D721Med (cell line): ENCODE results near the gene CYP51A1.
A peak's percentile ranks its signal among the peaks of the same experiment; 100 is the strongest.
"Not testable (repeated sequence)": the region's sequence is repeated elsewhere in the genome, so short reads cannot be mapped to it uniquely, and the experiment has no call there.

Experiments used
- DNase-seq: peaks from one replicate; pipeline ENCODE4 v3.0.0; 2011; ENCODE audit warnings: low spot score; ENCODE audit not compliant: insufficient read length
- FAIRE-seq: peaks from 2 replicates; lab custom pipeline; 2011; peaks lifted over from hg19 to GRCh38; lab: Jason Lieb, UNC
- TF ChIP-seq, protein P1 (sequence below): IDR thresholded peaks from 2 replicates; pipeline ENCODE4 v1.5.1; 2012; ENCODE audit warnings: mild to moderate bottlenecking, control low read depth; ENCODE audit not compliant: insufficient read depth; ENCODE audit errors: missing control alignments

CYP51A1 gene

GRCh38 chr7:92156990-92157389 lies 22.7 kb upstream of the CYP51A1 start:
- DNase-seq: no peak
- peak; percentile 95 for FAIRE-seq
- TF ChIP-seq, protein P1, sequence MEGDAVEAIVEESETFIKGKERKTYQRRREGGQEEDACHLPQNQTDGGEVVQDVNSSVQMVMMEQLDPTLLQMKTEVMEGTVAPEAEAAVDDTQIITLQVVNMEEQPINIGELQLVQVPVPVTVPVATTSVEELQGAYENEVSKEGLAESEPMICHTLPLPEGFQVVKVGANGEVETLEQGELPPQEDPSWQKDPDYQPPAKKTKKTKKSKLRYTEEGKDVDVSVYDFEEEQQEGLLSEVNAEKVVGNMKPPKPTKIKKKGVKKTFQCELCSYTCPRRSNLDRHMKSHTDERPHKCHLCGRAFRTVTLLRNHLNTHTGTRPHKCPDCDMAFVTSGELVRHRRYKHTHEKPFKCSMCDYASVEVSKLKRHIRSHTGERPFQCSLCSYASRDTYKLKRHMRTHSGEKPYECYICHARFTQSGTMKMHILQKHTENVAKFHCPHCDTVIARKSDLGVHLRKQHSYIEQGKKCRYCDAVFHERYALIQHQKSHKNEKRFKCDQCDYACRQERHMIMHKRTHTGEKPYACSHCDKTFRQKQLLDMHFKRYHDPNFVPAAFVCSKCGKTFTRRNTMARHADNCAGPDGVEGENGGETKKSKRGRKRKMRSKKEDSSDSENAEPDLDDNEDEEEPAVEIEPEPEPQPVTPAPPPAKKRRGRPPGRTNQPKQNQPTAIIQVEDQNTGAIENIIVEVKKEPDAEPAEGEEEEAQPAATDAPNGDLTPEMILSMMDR: no peak

DNA sequence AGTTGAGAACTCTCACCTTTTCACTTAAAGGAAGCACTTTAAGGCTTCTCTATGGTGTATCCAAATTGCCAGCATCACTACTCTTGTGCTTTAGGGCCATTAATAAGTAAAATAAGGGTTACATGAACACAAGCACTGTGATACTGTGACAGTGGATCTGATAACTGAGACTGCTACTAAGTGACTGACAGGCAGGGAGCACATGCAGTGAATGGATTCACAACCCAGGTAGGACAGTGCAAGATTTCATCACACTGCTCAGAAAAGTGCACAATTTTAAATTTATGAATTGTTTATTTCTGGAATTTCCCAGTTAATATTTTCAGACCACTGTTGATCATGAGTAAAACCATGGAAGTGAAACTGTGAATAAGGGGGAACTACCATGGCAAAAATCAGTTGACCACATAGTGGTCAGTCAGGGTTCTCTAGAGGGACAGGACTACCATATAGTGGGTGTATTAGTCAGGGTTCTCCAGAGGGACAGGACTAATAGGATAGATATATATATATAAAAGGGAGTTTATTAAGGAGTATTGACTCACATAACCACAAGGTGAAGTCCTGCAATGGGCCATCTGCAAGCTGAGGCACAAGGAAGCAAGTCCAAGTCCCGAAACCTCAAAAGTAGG lies 20.9 kb upstream of the CYP51A1 start:
- TF ChIP-seq, protein P1: no peak
- DNase-seq (no peak), FAIRE-seq (no peak)

DNA sequence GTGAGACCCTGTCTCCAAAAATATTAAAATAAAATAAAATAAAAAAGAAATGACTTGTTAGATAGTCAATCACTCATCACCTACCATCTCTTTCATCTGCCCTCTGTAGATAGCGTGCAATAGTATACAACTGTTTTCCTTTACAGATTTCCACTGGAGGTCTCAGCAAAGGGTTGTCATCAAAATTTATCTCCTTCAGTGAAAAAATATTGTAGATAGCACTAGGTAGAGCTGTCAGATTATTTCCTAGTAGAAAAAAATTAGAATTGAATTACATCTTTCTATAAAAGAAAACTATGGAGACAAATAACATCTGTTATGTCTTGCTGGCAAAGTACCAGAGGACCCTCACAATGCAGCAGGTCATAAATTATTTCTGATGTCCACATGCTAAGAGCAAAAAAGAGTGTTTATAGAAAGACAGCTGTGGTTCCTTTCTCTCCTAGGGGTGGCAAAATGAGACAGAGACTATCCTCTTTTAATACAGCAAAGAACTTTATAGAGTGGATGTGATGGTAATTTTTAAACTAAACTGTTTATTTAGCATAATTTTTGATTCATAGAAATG lies 16.3 kb upstream of the CYP51A1 start:
- DNase-seq (no peak), FAIRE-seq (peak; percentile 53)
- TF ChIP-seq, protein P1: no peak

- TF ChIP-seq, protein P1: no peak
- DNase-seq (no peak), FAIRE-seq (no peak)
Observed at GRCh38 chr7:92149736-92150239, 15.5 kb upstream of the CYP51A1 start.

DNA sequence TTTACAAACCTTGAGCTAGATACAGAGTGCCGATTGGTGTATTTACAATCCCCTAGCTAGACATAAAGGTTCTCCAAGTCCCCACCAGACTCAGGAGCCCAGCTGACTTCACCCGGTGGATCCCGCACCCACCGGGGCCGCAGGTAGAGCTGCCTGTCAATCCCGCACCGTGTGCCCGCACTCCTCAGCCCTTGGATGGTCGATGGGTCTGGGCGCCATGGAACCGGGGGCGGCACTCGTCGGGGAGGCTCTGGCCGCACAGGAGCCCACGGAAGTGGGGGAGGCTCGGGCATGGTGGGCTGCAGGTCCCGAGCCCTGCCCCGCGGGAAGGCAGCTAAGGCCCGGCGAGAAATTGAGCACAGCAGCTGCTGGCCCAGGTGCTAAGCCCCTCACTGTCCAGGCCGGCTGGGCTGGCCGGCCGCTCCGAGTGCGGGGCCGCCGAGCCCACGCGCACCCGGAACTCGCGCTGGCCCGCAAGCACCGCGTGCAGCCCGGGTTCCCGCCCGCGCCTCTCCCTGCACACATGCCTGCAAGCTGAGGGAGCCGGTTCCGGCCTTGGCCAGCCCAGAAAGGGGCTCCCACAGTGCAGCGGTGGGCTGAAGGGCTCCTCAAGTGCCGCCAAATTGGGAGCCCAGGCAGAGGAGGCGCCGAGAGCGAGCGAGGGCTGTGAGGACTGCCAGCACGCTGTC lies 9.1 kb upstream of the CYP51A1 start:
- not testable (repeated sequence) for DNase-seq, FAIRE-seq

GRCh38 chr7:92142791-92143190 lies 8.5 kb upstream of the CYP51A1 start:
- not testable (repeated sequence) for FAIRE-seq, DNase-seq

- TF ChIP-seq, protein P1: no peak
- FAIRE-seq (no peak), DNase-seq (no peak)
Observed at GRCh38 chr7:92141161-92141560, 6.9 kb upstream of the CYP51A1 start.

GRCh38 chr7:92137557-92137956 lies 3.3 kb upstream of the CYP51A1 start:
- FAIRE-seq (no peak), DNase-seq (no peak)
- TF ChIP-seq, protein P1: no peak
